PC-3 (cell line): ENCODE data around the gene ACTL8. TPM values are rescaled to one million over a fixed set of nuclear protein-coding genes. Genes with fewer than 3 reads are reported as not detected.

Experiments
- ATAC-seq: fragments of 200-7000 bp; cut with Tn5 transposase; 2 replicates; pipeline ENCODE4 v1.9.1; 2020; ENCODE audit warnings: mild to moderate bottlenecking, moderate library complexity
- BruUV-seq: library from RNA; stranded (reverse); fragments of 400-500 nt; replicated peaks from 2 replicates; lab custom pipeline; 2021; lab: Mats Ljungman, UMichigan
- CTCF ChIA-PET: fragments of 300-600 bp; sonication (Branson Sonifier 250); formaldehyde crosslinking; loops from one replicate; lab custom pipeline; 2022; ENCODE audit warnings: antibody characterized with exemption; lab: Charles Lee
- POLR2A ChIA-PET: fragments of 300-600 bp; sonication (Branson Sonifier 250); formaldehyde crosslinking; loops from one replicate; lab custom pipeline; 2022; ENCODE audit warnings: antibody characterized with exemption; ENCODE audit not compliant: unreplicated experiment; lab: Charles Lee
- DNase-seq: peaks from one replicate; pipeline ENCODE4 v3.0.0-alpha.2; 2015
- H2AFZ ChIP-seq: fragments of 300-600 bp; sonication (generic); 2 replicates; pipeline ENCODE4 v1.6.0; 2016; ENCODE audit warnings: antibody characterized with exemption, low read length
- H3F3A ChIP-seq: fragments of 300-600 bp; sonication (generic); one replicate; pipeline ENCODE4 v1.6.0; 2017; ENCODE audit warnings: antibody characterized with exemption, low read length, control low read depth, mild to moderate bottlenecking; ENCODE audit not compliant: unreplicated experiment
- H3K27ac ChIP-seq: fragments of 300-600 bp; sonication (generic); 2 replicates; pipeline ENCODE4 v1.5.1; 2016; ENCODE audit warnings: mild to moderate bottlenecking, low read length
- H3K27me3 ChIP-seq: fragments of 300-600 bp; sonication (generic); 2 replicates; pipeline ENCODE4 v1.6.1; 2016; ENCODE audit warnings: low read length, mixed read lengths
- H3K36me3 ChIP-seq: fragments of 300-600 bp; sonication (generic); 2 replicates; pipeline ENCODE4 v1.6.1; 2016; ENCODE audit warnings: low read depth, mixed run types, low read length, mixed read lengths
- H3K4me1 ChIP-seq: fragments of 300-600 bp; sonication (generic); 2 replicates; pipeline ENCODE4 v1.5.1; 2016; ENCODE audit warnings: low read length; ENCODE audit not compliant: insufficient read depth
- H3K4me2 ChIP-seq: fragments of 300-600 bp; sonication (generic); 2 replicates; pipeline ENCODE4 v1.6.0; 2016; ENCODE audit warnings: low read length
- H3K4me3 ChIP-seq: fragments of 300-600 bp; sonication (generic); 2 replicates; pipeline ENCODE4 v1.5.1; 2016; ENCODE audit warnings: mild to moderate bottlenecking, low read length, mixed read lengths
- H3K79me2 ChIP-seq: fragments of 300-600 bp; sonication (generic); 2 replicates; pipeline ENCODE4 v1.6.1; 2017; ENCODE audit warnings: low read length, mixed read lengths
- H3K9ac ChIP-seq: fragments of 300-600 bp; sonication (generic); 2 replicates; pipeline ENCODE4 v1.6.0; 2016; ENCODE audit warnings: mild to moderate bottlenecking, low read length
- H3K9me2 ChIP-seq: fragments of 300-600 bp; sonication (generic); replicated peaks from 2 replicates; pipeline ENCODE4 v1.6.1; 2016; ENCODE audit warnings: mixed run types, low read length, mixed read lengths
- H3K9me3 ChIP-seq: fragments of 300-600 bp; sonication (generic); 2 replicates; pipeline ENCODE4 v1.6.1; 2016; ENCODE audit warnings: low read length, mixed read lengths
- H4K20me1 ChIP-seq: fragments of 300-600 bp; sonication (generic); 2 replicates; pipeline ENCODE4 v1.6.1; 2016; ENCODE audit warnings: low read length, mixed read lengths
- CTCF ChIP-seq: fragments of 300-600 bp; sonication (generic); conservative IDR thresholded peaks from 2 replicates; pipeline ENCODE4 v1.5.1; 2017; ENCODE audit warnings: antibody characterized with exemption, low read depth, mild to moderate bottlenecking, low read length
- EZH2 ChIP-seq: fragments of 300-600 bp; sonication (generic); IDR thresholded peaks from one replicate; pipeline ENCODE4 v1.6.1; 2017; ENCODE audit warnings: antibody characterized with exemption, mild to moderate bottlenecking, low read length; ENCODE audit not compliant: unreplicated experiment
- EZH2phosphoT487 ChIP-seq: fragments of 300-600 bp; sonication (generic); IDR thresholded peaks from 2 replicates; pipeline ENCODE4 v1.6.1; 2018; ENCODE audit warnings: mild to moderate bottlenecking, antibody characterized with exemption, low read length, borderline replicate concordance
- intact Hi-C: fragments of 100-400 bp; cut with micrococcal nuclease; formaldehyde crosslinking; loops from 2 replicates; pipeline ENCODE4 v1.9.0; 2023
- total RNA-seq: library from RNA; depleted of rRNA; stranded (reverse); fragments of >200 nt; gene quantifications from 2 replicates; pipeline ENCODE4 v1.2.3, GENCODE V29; 2014

Gene ACTL8
- total RNA-seq, 1 experiment from 2014 or later, result not detected

- H4K20me1 ChIP-seq, result no peaks in the 10 kb centered on the region
- TF ChIP-seq EZH2, result no peak
- TF ChIP-seq CTCF, result no peak
- no peak for TF ChIP-seq EZH2phosphoT487
- no peak overlapping the region for H3K4me2 ChIP-seq
- no peaks in the 10 kb centered on the region for H3K9me3 ChIP-seq
- no peaks in the 10 kb centered on the region for H3K79me2 ChIP-seq
- ATAC-seq (no peak), DNase-seq (no peak)
- CTCF ChIA-PET, result no interaction called here
- no TSS peak for BruUV-seq
- H3K36me3 ChIP-seq, result no peaks in the 10 kb centered on the region
- H3K27ac ChIP-seq, result no peak overlapping the region
- intact Hi-C loops, result no loop called here
- POLR2A ChIA-PET, result no interaction called here
- no peak overlapping the region for H3K4me3 ChIP-seq
- no peak overlapping the region for H2AFZ ChIP-seq
- no peaks in the 10 kb centered on the region for H3K4me1 ChIP-seq
- no peaks in the 10 kb centered on the region for H3K27me3 ChIP-seq
- H3K9ac ChIP-seq, result no peak overlapping the region
- no peaks in the 10 kb centered on the region for H3F3A ChIP-seq
- no peaks in the 10 kb centered on the region for H3K9me2 ChIP-seq
These were observed 33.7 kb upstream of the ACTL8 start for GRCh38 chr1:17721444-17721843.

DNA sequence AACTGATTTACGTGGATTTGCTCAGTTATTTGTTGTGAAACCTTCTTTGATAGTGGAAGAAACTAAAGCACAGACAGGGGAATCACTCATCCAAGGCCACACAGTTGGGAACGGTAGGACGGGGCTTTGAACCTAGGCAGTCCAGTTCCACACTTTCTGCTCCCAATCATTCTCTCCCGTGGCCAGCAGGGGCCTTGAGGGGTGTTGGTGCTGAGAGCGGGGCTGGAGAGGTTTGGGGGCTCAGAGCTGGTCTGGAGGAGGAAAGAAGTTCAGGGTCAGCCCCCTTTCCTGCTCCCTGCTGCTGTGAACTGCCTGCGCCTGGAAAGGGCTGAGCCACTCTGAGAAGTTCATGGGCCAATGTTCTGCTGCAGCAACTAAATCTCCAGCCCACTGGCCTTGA is 31.4 kb upstream of the ACTL8 start:
- H3K4me1 ChIP-seq, result no peaks in the 10 kb centered on the region
- no peaks in the 10 kb centered on the region for H4K20me1 ChIP-seq
- H3K9me2 ChIP-seq, result no peaks in the 10 kb centered on the region
- H2AFZ ChIP-seq, result no peak overlapping the region
- no peak overlapping the region for H3K4me3 ChIP-seq
- ChIA-PET POLR2A (no interaction called here), CTCF (no interaction called here)
- H3K27ac ChIP-seq, result no peak overlapping the region
- H3K36me3 ChIP-seq, result no peaks in the 10 kb centered on the region
- H3K9me3 ChIP-seq, result no peaks in the 10 kb centered on the region
- TF ChIP-seq EZH2 (no peak), CTCF (0 out of 2 replicates have a peak, but pooled peaks have one; percentile 28)
- intact Hi-C loops, result no loop called here
- ATAC-seq (no peak), DNase-seq (no peak)
- no peak overlapping the region for H3K9ac ChIP-seq
- H3K4me2 ChIP-seq, result no peak overlapping the region
- no TSS peak for BruUV-seq
- no peaks in the 10 kb centered on the region for H3K79me2 ChIP-seq
- no peaks in the 10 kb centered on the region for H3F3A ChIP-seq
- H3K27me3 ChIP-seq, result no peaks in the 10 kb centered on the region

- H3K36me3 ChIP-seq, result no peaks in the 10 kb centered on the region
- ChIA-PET POLR2A (no interaction called here), CTCF (no interaction called here)
- ATAC-seq (no peak), DNase-seq (no peak)
- H3K27ac ChIP-seq, result no peak overlapping the region
- H2AFZ ChIP-seq, result no peak overlapping the region
- H3K4me2 ChIP-seq, result no peak overlapping the region
- intact Hi-C loops, result no loop called here
- BruUV-seq, result no TSS peak
- H4K20me1 ChIP-seq, result no peaks in the 10 kb centered on the region
- no peak overlapping the region for H3K9ac ChIP-seq
- TF ChIP-seq EZH2 (no peak), EZH2phosphoT487 (no peak), CTCF (no peak)
- no peaks in the 10 kb centered on the region for H3K9me3 ChIP-seq
- no peaks in the 10 kb centered on the region for H3K79me2 ChIP-seq
- H3K4me3 ChIP-seq, result no peak overlapping the region
- H3K9me2 ChIP-seq, result no peaks in the 10 kb centered on the region
- H3F3A ChIP-seq, result no peaks in the 10 kb centered on the region
- no peaks in the 10 kb centered on the region for H3K27me3 ChIP-seq
- no peaks in the 10 kb centered on the region for H3K4me1 ChIP-seq
These were observed 31.0 kb upstream of the ACTL8 start for GRCh38 chr1:17724150-17724549.
